Mesodermal cell (in vitro differentiated cells): ENCODE results near the gene MOB3B. TPM values are rescaled to one million over a fixed set of nuclear protein-coding genes. Genes with fewer than 3 reads are reported as not detected.
A peak's percentile ranks its signal among the peaks of the same experiment; 100 is the strongest.

ENCODE experiments used
- H3K27ac ChIP-seq: 2 replicates; pipeline ENCODE4 v1.7.0; 2013; ENCODE audit warnings: mild to moderate bottlenecking, low read depth, low read length, moderate library complexity; ENCODE audit not compliant: severe bottlenecking
- H3K36me3 ChIP-seq: 2 replicates; pipeline ENCODE4 v1.7.1; 2013; ENCODE audit warnings: mild to moderate bottlenecking, low read length, moderate library complexity; ENCODE audit not compliant: control insufficient read depth, insufficient read depth
- H3K4me1 ChIP-seq: one replicate; pipeline ENCODE4 v1.7.1; 2013; ENCODE audit warnings: mild to moderate bottlenecking, low read length; ENCODE audit not compliant: insufficient read depth, control insufficient read depth, poor library complexity, severe bottlenecking
- H3K4me3 ChIP-seq: 2 replicates; pipeline ENCODE4 v1.7.0; 2013; ENCODE audit warnings: low read length, control low read depth, mild to moderate bottlenecking; ENCODE audit not compliant: insufficient read depth, poor library complexity, severe bottlenecking; ENCODE audit errors: extremely low read depth
- H3K9me3 ChIP-seq: 2 replicates; pipeline ENCODE4 v1.7.1; 2013; ENCODE audit warnings: mild to moderate bottlenecking, low read length, moderate library complexity; ENCODE audit not compliant: control insufficient read depth
- WGBS, 2 experiments: methylation state at CpG; one replicate each; pipeline ENCODE4 v1.1.5; 2013; ENCODE audit warnings: missing lambda C conversion rate in 2 of 2; ENCODE audit not compliant: insufficient coverage in 2 of 2; 5-methylcytosine and 5-hydroxymethylcytosine counted together
- polyA plus RNA-seq, 2 experiments: library from polyadenylated mRNA; stranded (reverse); fragments of 50-300 nt; gene quantifications; one replicate each; pipeline ENCODE4 v1.2.3, GENCODE V29; 2013

MOB3B gene
- polyA plus RNA-seq (2013, experiment 1 of 2): 3.8 TPM
- polyA plus RNA-seq (2013, experiment 2 of 2): 3.5 TPM

GRCh38 chr9:27529316-27530278 is at the start of gene MOB3B:
TSS of gene MOB3B (minus strand) at chr9:27529814. CDS start at chr9:27455550, 74,264 bp downstream.
- Histone ChIP-seq H3K4me1 (peaks cover 2% of the 10 kb centered on the region), H3K36me3 (no peaks in the 10 kb centered on the region), H3K27ac (peak within 1 kb of the TSS; percentile 30), H3K9me3 (no peaks in the 10 kb centered on the region), H3K4me3 (peak within 1 kb of the TSS; percentile 79)
- WGBS, 2 experiments: 2 to 4% methylated on average over 51 to 67 of the region's 74 CpGs

- Histone ChIP-seq H3K4me1 (peaks cover 4% of the 10 kb centered on the region), H3K36me3 (no peaks in the 10 kb centered on the region), H3K27ac (peak overlapping the region; percentile 97), H3K9me3 (no peaks in the 10 kb centered on the region), H3K4me3 (peak overlapping the region; percentile 60)
- 1% methylated on average over 23 to 29 of the region's 35 CpGs for WGBS, 2 experiments
These were observed 44.3 kb upstream of the MOB3B start for GRCh38 chr9:27573634-27574590.

DNA sequence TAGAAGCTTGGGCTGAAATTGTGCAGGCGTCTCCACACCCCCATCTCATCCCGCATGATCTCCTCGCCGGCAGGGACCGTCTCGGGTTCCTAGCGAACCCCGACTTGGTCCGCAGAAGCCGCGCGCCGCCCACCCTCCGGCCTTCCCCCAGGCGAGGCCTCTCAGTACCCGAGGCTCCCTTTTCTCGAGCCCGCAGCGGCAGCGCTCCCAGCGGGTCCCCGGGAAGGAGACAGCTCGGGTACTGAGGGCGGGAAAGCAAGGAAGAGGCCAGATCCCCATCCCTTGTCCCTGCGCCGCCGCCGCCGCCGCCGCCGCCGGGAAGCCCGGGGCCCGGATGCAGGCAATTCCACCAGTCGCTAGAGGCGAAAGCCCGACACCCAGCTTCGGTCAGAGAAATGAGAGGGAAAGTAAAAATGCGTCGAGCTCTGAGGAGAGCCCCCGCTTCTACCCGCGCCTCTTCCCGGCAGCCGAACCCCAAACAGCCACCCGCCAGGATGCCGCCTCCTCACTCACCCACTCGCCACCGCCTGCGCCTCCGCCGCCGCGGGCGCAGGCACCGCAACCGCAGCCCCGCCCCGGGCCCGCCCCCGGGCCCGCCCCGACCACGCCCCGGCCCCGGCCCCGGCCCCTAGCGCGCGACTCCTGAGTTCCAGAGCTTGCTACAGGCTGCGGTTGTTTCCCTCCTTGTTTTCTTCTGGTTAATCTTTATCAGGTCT is 43.5 kb upstream of the MOB3B start, which contains the start of gene C9orf72:
Gene C9orf72, minus strand, starts transcription at position 564 of the 716 bp plus-strand sequence. CDS start 6,361 bp downstream, outside the sequence.
- Histone ChIP-seq H3K4me1 (peaks cover 4% of the 10 kb centered on the region), H3K36me3 (no peaks in the 10 kb centered on the region), H3K27ac (peak within 1 kb of the TSS; percentile 97), H3K9me3 (no peaks in the 10 kb centered on the region), H3K4me3 (peak within 1 kb of the TSS; percentile 60)
- WGBS, 2 experiments: 0 to 1% methylated on average over 21 to 25 of the region's 72 CpGs

- no peaks in the 10 kb centered on the region for H3K36me3 ChIP-seq
- peaks cover 4% of the 10 kb centered on the region for H3K4me1 ChIP-seq
- H3K27ac ChIP-seq: peak overlapping the region; percentile 97
- peak overlapping the region; percentile 60 for H3K4me3 ChIP-seq
- no peaks in the 10 kb centered on the region for H3K9me3 ChIP-seq
- WGBS, 2 experiments: 0% methylated on average over 5 to 6 of the region's 6 CpGs
These were observed 42.9 kb upstream of the MOB3B start for GRCh38 chr9:27572566-27572917.

DNA sequence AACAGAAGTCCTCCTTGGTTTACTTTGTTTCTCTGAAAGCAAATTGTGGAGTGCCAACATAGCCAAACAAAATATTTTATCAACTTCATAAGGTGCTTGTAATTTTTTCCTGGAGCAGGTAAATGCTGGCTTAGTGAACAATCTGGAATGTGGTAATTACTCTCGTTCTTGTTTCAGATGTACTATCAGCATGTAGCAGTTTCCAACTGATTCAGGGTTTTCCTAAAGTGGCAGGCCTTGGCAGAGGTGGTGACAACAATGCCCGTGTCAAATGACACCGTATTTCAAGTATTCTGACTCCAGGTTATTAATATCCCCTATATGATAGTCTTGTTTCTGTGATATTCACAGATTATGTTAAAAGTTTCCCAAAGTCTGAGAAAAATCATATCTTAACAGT is 42.4 kb upstream of the MOB3B start:
- 88 to 90% methylated on average over 1 of the region's 3 CpGs for WGBS, 2 experiments
- peaks cover 4% of the 10 kb centered on the region for H3K4me1 ChIP-seq
- H3K36me3 ChIP-seq: no peaks in the 10 kb centered on the region
- H3K9me3 ChIP-seq: no peaks in the 10 kb centered on the region
- H3K4me3 ChIP-seq: peak overlapping the region; percentile 60
- H3K27ac ChIP-seq: peak overlapping the region; percentile 17

DNA sequence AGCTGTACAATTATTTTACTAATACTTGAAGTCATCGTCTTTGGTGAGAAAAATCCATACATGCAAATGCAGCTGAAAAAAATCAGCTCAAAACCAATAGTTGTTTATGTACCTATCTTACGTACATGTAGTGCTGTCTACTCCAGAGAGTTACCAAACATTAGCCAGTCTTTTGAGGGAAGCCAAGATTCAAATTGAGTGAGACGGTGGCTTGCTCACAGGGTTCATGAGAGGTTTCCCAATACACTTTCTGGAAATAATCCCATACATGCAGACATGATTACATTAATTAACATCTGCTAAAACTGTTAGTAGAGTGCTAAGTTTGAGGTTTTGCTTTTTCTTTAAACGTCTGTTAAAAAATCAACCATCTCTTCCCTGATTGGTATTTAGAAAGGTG is 41.4 kb upstream of the MOB3B start:
- Histone ChIP-seq H3K9me3 (no peaks in the 10 kb centered on the region), H3K27ac (no peak overlapping the region), H3K4me3 (no peak overlapping the region), H3K4me1 (peaks cover 4% of the 10 kb centered on the region), H3K36me3 (peaks cover 5% of the 10 kb centered on the region)
- WGBS, 2 experiments: 90% methylated on average over 2 of the region's 4 CpGs; no CpG with 5 or more reads in 1 of the 2 experiments

DNA sequence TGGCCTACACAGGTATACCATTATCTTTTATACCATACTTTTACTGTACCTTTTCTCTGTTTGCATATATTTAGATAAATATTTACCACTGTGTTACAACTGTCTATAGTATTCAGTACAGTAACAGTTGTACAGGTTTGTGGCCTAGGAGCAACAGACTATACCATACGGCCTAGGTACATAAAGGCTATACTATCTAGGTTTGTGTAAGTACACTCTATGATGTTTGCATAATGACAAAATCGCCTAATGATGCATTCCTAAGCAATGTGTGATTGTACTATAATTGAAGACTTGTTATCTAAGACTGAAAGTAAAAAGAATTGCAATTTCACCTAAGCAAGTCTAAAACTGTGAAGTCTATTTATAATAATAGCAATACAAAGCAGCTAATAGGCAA is 39.8 kb upstream of the MOB3B start:
- Histone ChIP-seq H3K4me1 (peaks cover 4% of the 10 kb centered on the region), H3K27ac (no peak overlapping the region), H3K9me3 (no peaks in the 10 kb centered on the region), H3K36me3 (peaks cover 5% of the 10 kb centered on the region), H3K4me3 (no peak overlapping the region)
- WGBS, 2 experiments: 100% methylated on average over 1 of the region's 2 CpGs

DNA sequence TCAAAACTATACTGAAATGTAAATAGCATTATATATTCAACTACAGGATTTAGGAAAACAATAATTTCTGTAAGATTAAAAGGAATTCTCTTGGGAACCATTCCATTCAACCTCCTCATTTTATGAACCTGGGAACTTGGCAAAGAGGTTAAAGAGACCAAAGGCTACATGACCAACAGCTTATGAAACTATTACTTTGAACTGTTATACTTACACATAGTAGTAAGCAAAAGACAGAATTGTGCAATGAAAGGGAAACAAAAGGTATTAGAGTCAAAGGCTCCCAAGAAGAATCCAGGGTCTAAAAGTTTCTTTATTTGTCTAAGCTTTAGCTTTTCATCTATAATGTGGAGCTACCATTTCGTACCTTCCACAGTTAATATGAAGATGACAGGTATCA is 36.5 kb upstream of the MOB3B start:
- no CpG with 5 or more reads among the region's 1 CpG for WGBS, 2 experiments
- Histone ChIP-seq H3K4me3 (no peak overlapping the region), H3K27ac (no peak overlapping the region), H3K4me1 (no peaks in the 10 kb centered on the region), H3K9me3 (no peaks in the 10 kb centered on the region), H3K36me3 (peaks cover 10% of the 10 kb centered on the region)

DNA sequence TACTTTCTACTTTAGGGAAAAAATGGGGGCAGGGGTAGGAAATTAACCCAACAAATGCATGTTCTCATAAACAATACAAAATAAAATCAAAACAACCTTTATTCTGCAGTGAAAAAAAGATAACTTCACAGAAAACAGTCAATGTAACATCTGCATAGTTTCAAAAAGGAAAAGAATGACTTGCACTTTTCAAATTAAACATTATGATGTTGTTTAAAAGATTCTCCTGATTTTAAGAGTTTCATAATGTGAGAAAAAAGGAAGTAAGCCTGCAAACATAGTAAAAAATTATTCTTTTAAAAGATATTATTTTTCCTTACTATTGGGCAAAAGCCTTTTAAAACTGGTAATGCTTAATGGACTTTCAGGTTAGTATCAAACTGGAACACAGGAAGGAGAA is 36.1 kb upstream of the MOB3B start:
- no peak overlapping the region for H3K27ac ChIP-seq
- no peak overlapping the region for H3K4me3 ChIP-seq

DNA sequence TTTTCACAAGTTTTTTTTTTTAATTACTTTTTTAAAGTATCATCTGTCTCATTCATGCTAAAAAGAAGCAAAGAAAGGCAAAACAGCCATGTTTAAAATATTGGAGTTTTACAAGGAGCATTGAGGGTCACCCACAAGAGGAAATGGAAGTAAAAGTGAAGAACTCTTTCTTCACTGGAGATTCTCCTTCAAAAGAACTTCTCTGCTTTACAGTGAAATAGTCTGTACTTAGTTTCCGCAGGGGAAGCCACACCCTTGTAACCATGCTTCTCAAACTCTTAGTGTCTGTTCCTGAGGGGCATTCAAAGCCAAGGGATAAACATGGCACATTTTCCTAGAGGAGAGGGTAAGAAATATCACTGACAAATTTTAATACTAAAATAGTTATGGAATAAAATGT is 35.1 kb upstream of the MOB3B start:
- Histone ChIP-seq H3K4me3 (no peak overlapping the region), H3K9me3 (no peaks in the 10 kb centered on the region), H3K27ac (no peak overlapping the region), H3K4me1 (no peaks in the 10 kb centered on the region), H3K36me3 (peaks cover 13% of the 10 kb centered on the region)
- no CpG with 5 or more reads among the region's 1 CpG for WGBS, 2 experiments

More for the DNA sequence above, 36.1 kb upstream of the MOB3B start:
- H3K4me1 ChIP-seq: no peaks in the 10 kb centered on the region
- H3K36me3 ChIP-seq: peaks cover 13% of the 10 kb centered on the region
- no peaks in the 10 kb centered on the region for H3K9me3 ChIP-seq
